ENCODE results near the gene CCP110.
A peak's percentile ranks its signal among the peaks of the same experiment; 100 is the strongest.

CCP110 gene

GRCh38 chr16:19523559-19524355 is at the start of gene CCP110:
Gene CCP110, plus strand, starts transcription at chr16:19523942. Its CDS starts 3,940 bp downstream, at chr16:19527882.
- peak; percentile 98 for DNase-seq

DNA sequence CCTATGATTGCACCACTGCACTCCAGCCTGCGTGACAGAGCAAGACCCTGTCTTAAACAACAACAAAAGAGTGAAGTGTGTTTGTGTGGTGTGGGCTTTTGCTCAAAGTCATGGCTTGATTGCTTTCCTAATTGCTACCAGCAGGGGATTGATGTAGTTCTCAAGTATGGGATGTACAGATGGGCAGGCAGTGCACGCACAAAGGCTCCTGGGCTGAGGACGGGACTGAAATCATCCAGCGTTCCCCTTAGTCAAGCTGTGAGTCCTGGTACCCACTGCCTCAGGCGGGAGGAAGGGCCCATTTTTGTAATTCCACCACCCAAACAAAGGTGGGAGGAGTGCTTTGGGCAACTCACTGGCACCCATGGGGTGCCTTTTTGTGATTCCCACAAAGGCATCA is 49.1 kb upstream of the CCP110 start:
- no peak for DNase-seq

DNA sequence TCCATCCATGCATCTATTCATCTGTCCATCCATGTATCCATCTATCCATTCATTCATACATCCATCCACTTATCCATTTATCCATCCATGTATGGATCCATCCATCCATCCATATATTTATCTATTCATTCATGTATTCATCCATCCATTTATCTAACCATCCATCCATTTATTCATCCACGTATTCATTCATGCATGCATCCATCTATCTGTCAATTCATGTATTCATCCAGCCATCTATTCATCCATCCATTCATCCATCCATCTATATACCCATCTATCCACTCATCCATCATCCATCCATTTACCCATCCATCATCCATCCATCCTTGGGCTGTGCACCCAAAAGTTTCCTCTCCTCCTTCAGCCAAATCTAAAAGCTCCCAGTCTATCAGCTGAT is 45.2 kb upstream of the CCP110 start:
- DNase-seq = no peak

- no peak for DNase-seq
These were observed 44.4 kb upstream of the CCP110 start for GRCh38 chr16:19479302-19479721.

DNA sequence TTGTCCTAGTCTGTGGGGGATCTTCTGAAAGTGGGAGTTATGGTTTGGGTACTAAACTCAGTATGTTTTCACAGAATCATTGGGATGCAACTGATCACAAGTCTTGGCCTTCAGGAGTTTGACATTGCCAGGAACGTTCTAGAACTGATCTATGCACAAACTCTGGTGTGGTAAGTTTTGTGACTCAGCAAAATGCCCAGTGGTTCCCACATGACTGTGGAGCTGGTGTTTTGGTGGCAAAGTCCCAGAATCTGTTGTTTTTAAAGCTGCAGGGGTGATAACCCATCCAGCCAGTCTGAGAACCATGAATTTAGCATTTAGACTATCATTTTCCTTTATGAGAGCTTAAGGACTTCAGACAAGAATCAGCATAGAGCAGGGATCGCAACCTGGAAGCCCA is 42.4 kb upstream of the CCP110 start:
- no peak for DNase-seq

DNA sequence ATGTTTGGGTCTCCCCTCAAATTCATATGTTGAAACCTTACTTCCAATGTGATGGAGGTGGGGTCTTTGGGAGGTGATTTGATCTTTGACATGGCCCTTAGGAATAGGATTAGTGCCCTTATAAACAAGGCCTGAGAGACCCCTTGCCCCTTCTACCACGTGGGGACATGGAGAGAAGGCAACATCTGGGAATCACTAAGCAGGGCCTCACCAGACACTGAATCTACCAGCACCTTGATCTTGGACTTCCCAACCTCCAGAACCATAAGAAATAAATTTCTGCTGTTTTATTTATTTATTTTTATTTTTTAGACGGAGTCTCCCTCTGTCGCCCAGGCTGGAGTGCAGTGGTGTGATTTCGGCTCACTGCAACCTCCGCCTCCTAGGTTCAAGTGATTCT is 42.0 kb upstream of the CCP110 start:
- DNase-seq = no peak

GRCh38 chr16:19482291-19482690 is 41.5 kb upstream of the CCP110 start:
- no peak for DNase-seq

- DNase-seq = no peak
These were observed 39.6 kb upstream of the CCP110 start for GRCh38 chr16:19484096-19484495.

GRCh38 chr16:19485611-19486010 is 38.1 kb upstream of the CCP110 start:
- no peak for DNase-seq

GRCh38 chr16:19486051-19486450 is 37.7 kb upstream of the CCP110 start:
- no peak for DNase-seq

DNA sequence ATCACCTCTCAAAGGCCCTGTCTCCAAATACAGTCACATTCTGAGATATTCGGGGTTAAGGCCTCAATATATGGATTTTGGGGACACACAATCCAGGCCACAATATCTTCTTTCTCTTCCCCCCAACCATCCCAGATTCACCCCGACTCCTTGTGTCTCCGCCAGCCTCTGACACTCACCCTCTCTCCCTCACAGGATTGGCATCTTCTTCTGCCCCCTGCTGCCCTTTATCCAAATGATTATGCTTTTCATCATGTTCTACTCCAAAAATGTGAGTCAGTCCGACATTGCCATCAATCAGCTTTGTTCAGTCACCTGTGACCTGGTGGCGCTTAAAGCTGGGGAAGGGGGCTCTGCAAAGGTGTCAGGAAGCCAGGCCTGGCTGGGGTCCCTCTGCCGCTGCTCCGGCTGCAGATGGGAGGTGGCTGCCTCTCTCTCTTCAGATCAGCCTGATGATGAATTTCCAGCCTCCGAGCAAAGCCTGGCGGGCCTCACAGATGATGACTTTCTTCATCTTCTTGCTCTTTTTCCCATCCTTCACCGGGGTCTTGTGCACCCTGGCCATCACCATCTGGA is 36.9 kb upstream of the CCP110 start:
- DNase-seq = no peak

GRCh38 chr16:19488213-19488640 is 35.5 kb upstream of the CCP110 start:
- DNase-seq = no peak

DNA sequence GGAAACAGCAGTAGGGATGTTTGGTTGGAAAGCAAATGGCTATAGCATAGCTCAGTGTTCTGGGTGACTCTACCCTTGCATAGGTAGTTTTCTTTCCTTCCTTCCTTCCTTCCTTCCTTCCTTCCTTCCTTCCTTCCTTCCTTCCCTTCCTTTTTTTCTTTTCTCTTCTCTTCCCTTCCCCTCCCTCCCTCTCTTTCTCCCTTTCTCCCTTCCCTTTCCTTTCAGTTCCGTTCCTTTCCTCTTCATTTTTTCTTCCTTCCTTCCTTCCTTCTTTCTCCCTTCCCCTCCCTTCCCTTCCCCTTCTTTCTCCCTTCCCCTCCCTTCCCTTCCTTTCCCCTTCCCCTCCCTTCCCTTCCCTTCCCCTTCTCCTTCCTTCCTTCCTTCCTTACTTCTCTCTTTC is 33.1 kb upstream of the CCP110 start:
- no peak for DNase-seq

DNA sequence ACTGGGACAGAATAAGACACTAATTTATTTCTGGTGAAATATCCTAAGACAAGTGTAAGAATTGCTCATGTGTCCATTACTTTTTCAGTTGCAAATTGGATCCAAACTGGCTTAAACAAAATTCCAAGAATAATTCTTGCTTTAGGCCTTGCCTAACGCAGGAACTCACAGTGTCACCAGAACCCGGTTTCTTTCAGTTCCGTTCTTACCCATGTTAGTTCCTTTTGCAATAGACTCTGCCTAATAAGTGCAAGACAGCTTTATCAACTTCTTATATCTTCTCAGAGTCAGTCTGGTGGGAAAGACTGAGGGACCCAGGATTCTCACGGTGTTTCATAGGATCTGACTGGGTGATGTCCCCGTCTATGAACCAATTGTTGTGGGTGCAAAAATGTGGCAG is 26.6 kb upstream of the CCP110 start:
- DNase-seq = no peak

DNA sequence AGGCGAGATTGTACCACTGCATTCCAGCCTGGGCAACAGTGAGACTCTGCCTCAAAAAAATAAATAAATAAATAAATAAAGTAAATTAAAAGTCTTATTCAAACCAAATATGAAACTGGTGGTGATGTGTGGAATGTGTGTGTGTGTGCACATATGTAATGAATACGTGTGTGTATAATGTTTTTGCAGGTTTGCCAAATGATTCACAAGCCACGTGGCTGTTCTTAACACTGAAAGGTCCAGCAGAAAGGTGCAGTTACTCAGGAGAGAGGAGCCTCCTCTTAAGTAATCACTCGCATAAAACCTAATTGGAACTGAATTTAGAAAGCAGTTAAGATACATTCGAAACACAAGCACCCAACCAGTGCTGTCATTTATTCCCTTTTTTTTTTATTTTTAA is 24.7 kb upstream of the CCP110 start:
- DNase-seq = no peak

GRCh38 chr16:19499481-19499880 is 24.3 kb upstream of the CCP110 start:
- DNase-seq = no peak

GRCh38 chr16:19502395-19503131 is 21.2 kb upstream of the CCP110 start:
- DNase-seq = peak; percentile 72

- DNase-seq = no peak
These were observed 20.2 kb upstream of the CCP110 start for GRCh38 chr16:19503461-19504075.

- no peak for DNase-seq
These were observed 18.0 kb upstream of the CCP110 start for GRCh38 chr16:19505600-19506303.

GRCh38 chr16:19506965-19507364 is 16.8 kb upstream of the CCP110 start:
- DNase-seq = no peak

GRCh38 chr16:19507867-19508266 is 15.9 kb upstream of the CCP110 start:
- no peak for DNase-seq

DNA sequence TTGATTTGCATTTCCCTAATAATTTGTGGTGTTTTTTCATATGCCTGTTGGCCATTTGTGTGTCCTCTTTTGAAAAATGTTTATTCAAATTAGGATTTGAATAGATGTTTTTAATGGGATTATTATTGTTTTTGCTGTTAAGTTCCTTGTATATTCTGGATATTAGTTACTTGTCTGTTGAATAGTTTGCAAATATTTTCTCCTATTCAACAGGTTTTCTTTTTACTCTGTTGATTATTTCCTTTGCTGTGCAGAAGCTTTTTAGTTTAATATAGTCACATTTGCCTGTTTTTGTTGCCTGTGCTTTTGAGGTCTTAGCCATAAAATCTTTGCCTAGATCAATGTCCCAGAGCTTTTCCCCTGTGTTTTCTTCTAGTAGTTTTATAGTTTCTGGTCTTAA is 11.4 kb upstream of the CCP110 start:
- DNase-seq = no peak

Measured in activated CD4-positive, alpha-beta T cell treated with anti-CD3 and anti-CD28 coated beads, Interleukin-10, Interleukin-2, amounts not matched to agents 100 ng/mL and 50 ng/mL, durations not matched to agents 16 hours and 8 hours (primary cell).